Stimulated activated CD8-positive, alpha-beta memory T cell treated with anti-CD3 and anti-CD28 coated beads, Interleukin-7, amount 100 ng/mL, for 24 hours (primary cell): ENCODE results near the gene C12orf57.
A peak's percentile ranks its signal among the peaks of the same experiment; 100 is the strongest.
"Not testable (repeated sequence)": the region's sequence is repeated elsewhere in the genome, so short reads cannot be mapped to it uniquely, and the experiment has no call there.

Source experiments
- DNase-seq: peaks from one replicate; pipeline ENCODE4 v3.0.0-alpha.2; 2020; ENCODE audit warnings: low read depth

Gene C12orf57, protein sequence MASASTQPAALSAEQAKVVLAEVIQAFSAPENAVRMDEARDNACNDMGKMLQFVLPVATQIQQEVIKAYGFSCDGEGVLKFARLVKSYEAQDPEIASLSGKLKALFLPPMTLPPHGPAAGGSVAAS

DNA sequence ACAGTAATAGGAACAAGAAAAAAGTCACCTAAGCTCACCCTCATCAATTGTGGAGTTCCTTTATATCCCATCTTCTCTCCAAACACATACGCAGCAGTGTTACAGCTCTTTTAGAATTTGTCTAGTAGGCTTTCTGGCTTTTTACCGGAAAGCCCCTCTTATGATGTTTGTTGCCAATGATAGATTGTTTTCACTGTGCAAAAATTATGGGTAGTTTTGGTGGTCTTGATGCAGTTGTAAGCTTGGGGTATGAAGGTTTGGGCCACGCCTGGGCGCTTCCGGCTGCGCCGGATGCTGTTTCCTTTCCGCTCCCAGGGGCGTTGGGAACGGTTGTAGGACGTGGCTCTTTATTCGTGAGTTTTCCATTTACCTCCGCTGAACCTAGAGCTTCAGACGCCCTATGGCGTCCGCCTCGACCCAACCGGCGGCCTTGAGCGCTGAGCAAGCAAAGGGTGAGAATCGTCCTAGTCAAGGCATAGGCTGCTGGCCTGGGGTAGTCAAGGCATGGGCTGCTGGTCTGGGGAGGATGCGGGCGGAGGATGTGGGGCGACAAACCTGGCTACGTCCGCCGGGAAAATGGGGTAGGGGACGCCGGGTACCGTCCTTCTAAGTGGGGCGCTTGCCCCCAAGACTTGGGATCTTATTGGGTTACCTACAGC, at the start of gene C12orf57, which contains the start of gene RNU7-1:
Gene C12orf57 (plus strand): TSS at position 301 of the 659 bp plus-strand sequence. CDS start 100 bp downstream, at position 401.
Gene RNU7-1 (plus strand): TSS at position 95 of the 659 bp plus-strand sequence.
- DNase-seq: no peak

DNA sequence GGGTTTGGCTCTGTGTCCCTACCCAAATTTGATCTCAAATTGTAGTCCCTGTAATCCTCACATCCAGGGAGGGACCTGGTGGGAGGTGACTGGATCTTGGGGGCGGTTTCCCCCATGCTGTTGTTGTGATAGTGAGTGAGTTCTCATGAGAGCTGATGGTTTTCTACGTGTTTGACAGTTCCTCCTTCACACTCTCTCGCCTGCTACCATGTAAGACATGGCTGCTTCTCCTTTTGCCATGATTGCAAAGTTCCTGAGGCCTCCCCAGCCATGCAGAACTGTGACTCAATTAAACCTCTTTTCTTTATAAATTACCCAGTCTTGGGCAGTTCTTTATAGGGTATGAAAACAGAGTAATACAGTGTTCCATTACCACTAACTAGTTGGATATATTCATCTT, 49.5 kb upstream of the C12orf57 start:
- no peak for DNase-seq

DNA sequence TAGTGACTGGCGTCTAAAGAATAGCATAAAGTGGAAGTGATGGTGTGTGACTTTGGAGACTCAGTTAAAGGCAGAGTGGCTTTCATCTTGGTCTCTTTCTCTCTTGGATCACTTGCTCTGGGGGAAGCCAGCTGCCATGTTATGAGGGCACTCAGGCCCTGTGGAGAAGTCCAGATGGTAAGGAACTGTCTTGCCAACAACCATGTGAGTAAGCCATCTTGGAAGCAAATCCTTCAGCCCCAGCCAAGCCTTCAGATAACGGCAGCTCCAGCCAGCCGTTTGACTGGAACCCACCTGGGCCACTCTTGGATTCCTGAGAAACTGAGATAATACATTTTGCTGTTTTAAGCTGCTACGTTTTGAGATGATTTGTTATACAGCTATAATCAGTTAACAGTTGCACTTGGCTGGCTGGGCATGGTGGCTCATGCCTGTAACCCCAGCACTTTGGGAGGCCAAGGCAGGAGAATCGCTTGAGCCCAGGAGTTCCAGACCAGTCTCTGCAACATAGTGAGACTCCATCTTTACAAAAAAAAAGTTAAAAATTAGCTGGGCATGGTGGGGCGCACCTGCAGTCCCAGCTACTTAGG, 46.9 kb upstream of the C12orf57 start:
- no peak for DNase-seq

DNA sequence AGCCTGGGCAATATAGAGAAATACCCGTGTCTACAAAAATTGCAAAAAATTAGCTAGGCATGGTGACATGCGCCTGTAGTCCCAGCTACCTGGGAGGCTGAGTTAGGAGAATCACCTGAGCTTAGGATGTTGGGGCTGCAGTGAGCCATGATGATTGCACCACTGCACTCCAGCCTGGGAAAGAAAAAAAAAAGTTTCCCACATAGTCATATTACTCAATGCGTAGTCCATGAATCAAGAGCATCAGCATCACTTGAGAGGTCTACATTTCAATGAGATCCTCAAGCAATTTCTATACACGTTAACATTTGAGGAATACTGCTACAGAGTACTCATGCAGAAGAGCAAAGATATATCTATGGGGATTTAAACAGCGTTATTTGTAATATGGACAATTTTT, 44.4 kb upstream of the C12orf57 start:
- DNase-seq: no peak

DNA sequence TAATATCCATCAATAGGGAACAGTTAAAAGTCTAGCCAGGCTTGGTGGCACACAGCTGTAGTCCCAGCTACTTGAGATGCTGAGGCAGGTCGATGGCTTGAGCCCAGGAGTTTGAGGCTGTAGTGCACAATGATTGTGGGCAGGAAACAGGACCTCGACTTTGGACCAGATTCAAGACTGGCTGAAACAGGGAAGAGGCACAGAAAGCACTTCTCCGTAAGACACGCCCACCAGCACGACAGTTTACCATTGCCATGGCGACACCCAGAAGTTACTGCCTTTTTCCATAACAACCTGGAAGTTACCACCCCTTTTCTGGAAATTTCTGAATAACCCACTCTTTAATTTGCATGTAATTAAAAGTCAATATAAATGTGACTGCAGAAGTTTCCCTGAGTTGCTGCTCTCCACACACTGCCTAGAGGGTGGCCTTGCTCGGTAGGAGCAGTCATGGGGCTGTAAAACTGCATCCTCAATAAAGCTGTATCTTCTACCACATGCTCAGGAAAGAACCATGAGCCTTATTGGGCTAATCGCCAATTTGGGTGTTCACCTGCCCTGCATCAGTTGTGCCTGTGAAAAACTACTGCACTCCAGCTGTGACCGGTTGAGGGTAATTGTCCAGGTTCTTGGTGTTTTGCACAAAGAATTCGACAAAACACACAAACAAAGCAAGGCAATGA, 43.8 kb upstream of the C12orf57 start:
- no peak for DNase-seq

DNA sequence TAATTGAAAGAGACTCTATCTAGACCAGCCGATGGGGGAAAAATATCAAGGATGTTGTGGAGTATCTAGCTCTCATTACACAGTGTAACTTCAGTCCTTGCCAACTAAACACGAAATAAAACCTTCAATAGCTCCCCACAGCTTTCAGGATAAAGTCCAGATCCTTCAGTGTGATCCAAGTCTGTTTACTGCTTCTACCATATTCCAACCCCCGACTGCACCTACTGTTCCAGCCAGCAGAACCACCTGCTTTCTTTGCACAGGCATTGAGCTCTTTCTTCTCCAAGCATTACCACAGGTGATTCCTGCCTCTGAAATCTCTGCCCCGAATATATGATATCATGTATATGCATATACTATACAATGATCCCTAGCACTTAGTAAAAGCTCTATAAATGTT, 41.4 kb upstream of the C12orf57 start:
- DNase-seq: no peak

DNA sequence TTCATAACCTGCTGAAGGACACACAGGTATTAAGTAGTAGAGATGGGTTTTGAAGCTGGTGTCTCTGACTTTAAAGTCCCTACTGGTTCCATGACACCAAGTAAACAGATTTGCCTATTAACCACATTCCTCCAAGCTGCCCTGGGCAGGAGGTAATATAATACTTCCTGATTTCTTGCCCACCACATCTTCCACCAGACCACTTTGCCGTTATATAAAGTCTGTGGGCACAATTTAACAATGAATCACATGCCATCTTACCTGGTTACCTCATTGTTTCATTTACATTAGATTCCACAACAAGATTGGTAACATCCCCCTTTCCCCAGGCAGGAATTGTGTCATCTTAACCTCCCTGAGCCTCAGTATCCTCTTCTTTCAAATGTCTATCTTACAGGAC, 40.1 kb upstream of the C12orf57 start:
- no peak for DNase-seq

DNA sequence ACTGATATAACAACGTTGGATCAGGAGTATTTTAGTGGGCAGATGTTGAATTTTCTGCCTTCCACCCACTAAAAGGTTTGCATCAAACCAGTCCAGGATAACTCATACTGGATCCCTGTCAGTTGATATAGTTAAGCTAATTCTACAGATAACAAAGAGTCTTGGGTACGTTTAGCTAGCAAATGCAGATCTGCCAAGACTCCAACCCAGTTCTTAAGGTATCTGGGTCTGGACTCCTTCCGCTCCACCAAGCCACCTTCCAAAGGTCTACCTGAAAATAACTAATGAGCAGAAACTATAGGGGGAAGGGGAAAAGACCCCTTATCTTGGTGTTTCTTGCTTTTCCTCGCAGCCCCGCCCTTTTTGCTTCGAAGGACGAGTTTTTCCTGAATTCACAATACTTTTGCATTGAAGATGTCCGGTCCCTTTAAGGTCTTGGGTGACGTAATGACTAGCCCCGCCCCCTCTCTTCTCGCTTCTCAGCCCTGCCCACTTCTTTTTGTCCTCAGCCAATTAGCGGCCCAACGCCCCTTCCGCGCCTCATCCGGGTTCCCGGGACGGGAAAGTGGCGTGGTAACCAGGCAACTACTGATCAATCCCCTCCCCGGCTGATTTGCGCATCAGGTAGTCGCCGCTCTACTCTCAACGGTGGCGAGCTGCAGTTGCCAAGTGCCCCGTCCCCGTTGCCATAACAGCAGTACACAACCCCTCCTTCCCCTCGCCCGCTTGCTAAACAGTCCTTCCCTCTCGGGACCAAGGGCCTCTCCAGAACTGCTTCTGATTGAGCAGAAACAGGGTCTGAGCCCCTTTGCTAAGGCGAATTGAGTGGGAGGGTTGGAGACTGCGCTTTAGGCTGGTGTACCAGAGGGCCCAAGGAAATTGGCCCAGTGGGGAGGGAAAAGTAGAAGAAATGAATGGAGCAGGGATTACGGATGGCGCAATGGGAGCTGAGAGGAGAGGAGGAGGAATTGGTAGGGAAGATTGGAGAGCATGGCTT, 39.2 kb upstream of the C12orf57 start, which contains the start of gene LRRC23:
Gene LRRC23 (plus strand): TSS at position 543 of the 997 bp plus-strand sequence. CDS start 812 bp downstream, outside the sequence.
- DNase-seq: peak; percentile 97

DNA sequence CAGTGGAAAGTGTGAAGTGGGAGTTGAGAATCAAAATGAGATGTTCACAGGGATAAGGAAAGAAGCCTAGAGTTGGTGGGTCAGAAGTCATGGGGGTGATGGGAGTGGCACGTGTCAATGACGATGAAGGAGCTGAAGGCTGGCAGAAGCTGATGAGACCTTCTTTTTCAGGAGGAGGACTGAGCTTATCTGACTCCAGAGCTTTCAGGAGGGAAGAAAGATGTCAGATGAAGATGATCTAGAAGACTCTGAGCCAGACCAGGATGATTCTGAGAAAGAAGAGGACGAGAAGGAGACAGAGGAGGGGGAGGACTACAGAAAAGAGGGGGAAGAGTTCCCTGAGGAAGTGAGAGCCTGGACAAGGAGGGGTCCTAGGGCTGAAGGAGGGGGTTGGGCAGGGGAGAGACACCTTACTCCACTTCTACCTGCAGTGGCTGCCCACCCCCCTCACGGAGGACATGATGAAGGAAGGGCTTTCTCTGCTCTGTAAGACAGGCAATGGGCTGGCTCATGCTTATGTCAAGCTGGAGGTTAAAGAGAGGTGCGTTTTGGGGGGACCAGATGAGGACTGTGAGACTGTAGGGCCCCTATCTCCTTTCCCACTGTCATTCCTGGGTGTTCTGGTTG, 38.3 kb upstream of the C12orf57 start:
- DNase-seq: no peak

DNA sequence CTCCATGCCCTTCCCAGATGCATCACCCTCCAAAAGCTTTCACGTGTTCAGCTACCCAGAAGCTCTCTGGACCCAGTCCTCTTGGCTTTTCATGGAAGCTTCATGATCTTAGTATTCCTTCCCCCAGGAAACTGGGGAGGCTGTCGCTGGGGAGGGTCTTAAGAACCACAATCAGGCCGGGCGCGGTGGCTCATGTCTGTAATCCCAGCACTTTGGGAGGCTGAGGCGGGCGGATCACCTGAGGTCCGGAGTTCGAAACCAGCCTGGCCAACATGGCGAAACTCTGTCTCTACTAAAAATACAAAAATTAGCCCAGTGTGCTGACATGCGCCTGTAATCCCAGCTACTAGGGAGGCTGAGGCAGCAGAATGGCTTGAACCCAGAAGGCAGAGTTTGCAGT, 35.7 kb upstream of the C12orf57 start:
- DNase-seq: not testable (repeated sequence)

DNA sequence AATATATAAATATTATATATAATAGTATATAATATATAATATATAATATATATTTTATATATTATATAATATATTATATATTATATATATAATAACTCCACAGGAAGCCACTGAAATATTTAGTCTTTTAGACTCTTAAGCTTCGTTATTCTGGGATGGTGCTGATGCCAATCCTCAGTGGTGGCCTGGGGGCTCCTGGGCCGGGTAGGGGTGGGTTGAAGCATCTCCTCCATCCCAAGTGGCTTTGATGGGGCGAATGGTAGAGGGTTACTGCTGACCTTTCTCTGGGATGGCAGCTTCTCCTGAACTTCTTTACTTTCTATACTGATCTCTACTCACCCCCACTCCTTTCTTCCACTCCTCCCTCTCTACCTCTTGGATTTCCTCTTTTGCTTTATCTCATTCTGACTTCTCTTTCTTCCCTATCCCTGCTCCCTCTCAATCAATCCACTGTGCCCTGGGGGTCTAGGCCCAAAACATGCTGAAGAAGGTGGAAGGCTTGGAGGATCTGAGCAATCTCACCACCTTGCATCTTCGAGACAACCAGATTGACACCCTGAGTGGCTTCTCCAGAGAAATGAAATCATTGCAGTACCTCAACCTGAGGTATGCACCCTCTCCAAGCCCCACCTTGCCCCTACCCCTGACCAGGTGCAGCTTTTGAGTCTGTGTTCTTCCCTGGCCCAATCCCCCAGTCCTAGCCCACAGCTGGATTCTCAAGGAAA, 34.2 kb upstream of the C12orf57 start:
- DNase-seq: no peak

DNA sequence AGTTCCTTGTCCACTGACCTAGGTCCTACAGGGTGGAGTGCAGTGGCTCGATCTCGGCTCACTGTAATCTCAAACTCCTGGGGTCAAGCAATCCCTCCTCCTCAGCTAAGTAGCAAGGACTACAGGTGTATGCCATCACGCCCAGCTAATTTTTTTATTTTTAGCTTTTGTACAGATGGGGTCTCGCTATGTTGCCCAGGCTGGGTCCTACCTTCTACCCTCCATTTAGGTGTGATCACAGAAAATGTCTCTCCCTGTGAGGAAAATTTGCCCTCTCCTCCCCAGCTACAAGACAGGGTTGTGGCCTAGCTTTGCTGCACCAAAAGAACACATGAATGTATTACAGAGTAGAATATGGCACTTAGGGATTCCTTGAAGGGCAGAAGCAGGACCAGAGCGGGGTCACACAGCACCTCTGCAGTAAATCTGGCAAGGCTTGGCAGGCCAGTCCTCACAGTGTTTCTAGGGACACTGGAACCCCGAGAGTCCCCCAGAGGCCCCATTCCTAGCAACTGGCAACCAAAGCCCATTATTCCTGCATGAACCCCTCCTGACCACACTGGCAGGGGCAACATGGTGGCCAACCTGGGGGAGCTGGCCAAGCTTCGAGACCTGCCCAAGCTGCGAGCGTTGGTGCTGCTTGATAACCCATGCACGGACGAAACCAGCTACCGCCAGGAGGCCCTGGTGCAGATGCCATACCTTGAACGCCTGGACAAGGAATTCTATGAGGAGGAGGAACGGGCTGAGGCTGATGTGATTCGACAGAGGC, 31.5 kb upstream of the C12orf57 start:
- DNase-seq: no peak

DNA sequence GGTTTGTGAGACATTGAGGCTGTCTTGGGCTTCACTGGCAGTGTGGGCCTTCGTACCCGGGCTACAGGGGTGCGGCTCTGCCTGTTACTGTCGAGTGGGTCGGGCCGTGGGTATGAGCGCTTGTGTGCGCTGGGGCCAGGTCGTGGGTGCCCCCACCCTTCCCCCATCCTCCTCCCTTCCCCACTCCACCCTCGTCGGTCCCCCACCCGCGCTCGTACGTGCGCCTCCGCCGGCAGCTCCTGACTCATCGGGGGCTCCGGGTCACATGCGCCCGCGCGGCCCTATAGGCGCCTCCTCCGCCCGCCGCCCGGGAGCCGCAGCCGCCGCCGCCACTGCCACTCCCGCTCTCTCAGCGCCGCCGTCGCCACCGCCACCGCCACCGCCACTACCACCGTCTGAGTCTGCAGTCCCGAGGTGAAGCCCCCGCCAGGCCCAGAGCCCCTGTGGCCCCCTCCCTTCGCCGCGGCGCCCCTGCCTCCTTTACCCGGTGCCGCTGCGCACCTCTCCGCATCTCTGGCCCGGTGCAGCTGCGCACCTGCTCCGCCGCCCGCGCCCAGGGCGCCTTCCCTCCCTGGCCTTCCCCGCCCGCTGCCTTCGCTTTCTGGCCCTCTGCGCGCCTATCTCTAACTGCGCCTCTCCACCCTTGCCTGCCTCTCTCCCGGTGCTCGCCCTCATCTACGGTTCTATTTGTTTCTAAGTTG, 29.4 kb upstream of the C12orf57 start, which contains the start of gene ENO2:
Gene ENO2 (plus strand): TSS at position 335 of the 701 bp plus-strand sequence. CDS start 1,253 bp downstream, outside the sequence.
- DNase-seq: peak; percentile 64

DNA sequence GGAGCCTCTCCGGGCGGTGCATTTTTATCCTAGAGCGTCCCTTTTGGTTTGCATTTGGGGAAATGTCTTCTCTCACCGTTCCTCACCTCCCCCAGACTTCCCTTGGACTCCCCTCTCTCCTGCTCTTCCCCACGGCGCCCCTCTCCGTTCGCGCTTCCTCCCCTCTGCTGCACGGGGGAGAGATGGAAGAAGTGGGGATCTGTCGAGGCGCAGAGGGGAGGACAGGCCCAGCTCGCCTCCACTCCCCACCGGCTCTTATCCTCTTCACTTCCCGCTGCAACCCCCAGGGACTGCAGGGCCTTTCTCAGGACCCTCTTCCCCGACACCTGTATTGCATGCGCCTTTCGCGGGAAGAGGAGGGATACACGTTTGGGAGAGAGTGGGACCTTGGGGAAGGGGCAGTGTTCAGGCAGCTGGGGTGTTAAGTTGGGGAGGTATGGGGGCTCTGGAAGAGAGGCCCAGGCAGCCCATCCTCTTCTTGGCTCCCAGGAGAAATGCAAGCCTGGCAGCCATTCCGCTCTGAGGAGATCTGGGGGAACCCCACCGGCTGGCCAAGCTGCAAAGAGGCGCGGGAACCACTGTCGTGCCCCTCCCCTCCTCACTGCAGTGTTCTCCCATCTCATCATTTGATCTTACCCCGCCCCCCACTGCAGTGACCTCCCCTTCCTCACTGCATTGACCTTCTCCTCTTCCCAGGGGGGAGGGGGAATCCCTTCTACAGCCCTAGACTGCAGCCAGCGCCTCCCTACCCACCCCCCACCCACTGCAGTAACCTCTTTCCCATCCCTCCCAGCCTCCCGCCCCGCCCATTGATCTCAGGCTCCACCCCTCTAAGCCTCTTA, 28.7 kb upstream of the C12orf57 start:
- DNase-seq: no peak

DNA sequence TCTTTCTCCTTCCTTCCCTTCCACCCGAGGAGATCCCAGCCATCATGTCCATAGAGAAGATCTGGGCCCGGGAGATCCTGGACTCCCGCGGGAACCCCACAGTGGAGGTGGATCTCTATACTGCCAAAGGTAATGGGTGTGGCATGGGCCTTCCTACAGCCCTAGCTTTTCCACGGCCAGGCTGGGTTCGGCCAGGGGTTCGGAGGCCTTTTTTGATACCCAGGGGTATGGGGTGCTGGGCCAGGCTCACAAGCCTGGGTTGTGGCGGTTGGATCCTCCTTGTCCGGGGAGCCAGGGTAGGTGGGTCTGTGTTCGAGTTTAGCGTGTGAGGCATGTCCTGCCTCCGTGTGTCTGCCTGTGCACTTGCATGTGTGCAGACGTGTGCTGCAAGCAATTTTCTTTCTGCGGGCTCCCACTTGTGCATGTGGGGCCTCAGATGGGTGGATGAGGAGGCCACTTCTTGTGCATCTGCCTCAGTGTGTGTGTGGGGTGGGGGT, 28.0 kb upstream of the C12orf57 start:
- DNase-seq: no peak

DNA sequence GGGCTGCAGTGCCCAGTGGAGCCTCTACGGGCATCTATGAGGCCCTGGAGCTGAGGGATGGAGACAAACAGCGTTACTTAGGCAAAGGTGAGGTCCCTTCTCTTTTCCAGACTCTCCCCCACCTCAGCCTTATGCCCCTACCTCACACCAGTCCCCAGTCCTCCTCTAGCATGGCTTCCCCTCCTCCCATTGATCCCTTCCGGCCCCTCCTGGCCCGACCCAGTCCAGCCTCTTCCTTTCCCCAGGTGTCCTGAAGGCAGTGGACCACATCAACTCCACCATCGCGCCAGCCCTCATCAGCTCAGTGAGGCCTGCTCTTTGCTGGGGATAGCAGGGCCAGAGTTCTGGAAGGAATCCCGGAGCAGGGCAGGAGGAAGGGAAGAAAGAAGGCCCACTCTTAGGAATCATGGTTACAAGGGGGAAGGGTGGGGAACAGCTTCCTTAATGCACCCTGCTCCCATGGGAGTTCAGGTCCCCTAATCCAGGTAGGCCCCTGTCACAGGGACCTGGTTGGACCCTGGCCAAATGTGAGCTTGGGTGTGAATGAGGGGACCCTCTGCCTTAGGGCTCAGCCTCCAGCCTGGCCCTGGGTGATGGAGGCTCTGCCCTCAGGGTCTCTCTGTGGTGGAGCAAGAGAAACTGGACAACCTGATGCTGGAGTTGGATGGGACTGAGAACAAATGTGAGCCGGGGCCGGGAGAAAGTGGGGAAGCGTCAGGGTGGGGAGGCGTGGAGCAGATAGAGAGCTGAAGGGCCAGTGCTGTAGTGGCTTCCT, 27.2 kb upstream of the C12orf57 start:
- no peak for DNase-seq
